Stimulated activated naive CD8-positive, alpha-beta T cell treated with anti-CD3 and anti-CD28 coated beads, Interleukin-15, Interleukin-2, amounts not matched to agents 100 ng/mL and 50 ng/mL, for 24 hours (primary cell): Measurements from ENCODE around the gene CCP110.

Source experiments
- H3K27ac Mint-ChIP-seq: one replicate; pipeline ENCODE4 v1.8.0; 2021; ENCODE audit warnings: mild to moderate bottlenecking, mixed read lengths
- H3K27me3 Mint-ChIP-seq: one replicate; pipeline ENCODE4 v1.8.0; 2021; ENCODE audit warnings: mixed read lengths
- H3K36me3 Mint-ChIP-seq: one replicate; pipeline ENCODE4 v1.8.0; 2021; ENCODE audit warnings: low read depth, mixed read lengths
- H3K4me1 Mint-ChIP-seq: one replicate; pipeline ENCODE4 v1.8.0; 2021; ENCODE audit warnings: low read depth, mixed read lengths
- H3K4me3 Mint-ChIP-seq: one replicate; pipeline ENCODE4 v1.8.0; 2021; ENCODE audit warnings: mild to moderate bottlenecking, mixed read lengths
- H3K9me3 Mint-ChIP-seq: one replicate; pipeline ENCODE4 v1.8.0; 2021; ENCODE audit warnings: mixed read lengths

The CCP110 gene, protein sequence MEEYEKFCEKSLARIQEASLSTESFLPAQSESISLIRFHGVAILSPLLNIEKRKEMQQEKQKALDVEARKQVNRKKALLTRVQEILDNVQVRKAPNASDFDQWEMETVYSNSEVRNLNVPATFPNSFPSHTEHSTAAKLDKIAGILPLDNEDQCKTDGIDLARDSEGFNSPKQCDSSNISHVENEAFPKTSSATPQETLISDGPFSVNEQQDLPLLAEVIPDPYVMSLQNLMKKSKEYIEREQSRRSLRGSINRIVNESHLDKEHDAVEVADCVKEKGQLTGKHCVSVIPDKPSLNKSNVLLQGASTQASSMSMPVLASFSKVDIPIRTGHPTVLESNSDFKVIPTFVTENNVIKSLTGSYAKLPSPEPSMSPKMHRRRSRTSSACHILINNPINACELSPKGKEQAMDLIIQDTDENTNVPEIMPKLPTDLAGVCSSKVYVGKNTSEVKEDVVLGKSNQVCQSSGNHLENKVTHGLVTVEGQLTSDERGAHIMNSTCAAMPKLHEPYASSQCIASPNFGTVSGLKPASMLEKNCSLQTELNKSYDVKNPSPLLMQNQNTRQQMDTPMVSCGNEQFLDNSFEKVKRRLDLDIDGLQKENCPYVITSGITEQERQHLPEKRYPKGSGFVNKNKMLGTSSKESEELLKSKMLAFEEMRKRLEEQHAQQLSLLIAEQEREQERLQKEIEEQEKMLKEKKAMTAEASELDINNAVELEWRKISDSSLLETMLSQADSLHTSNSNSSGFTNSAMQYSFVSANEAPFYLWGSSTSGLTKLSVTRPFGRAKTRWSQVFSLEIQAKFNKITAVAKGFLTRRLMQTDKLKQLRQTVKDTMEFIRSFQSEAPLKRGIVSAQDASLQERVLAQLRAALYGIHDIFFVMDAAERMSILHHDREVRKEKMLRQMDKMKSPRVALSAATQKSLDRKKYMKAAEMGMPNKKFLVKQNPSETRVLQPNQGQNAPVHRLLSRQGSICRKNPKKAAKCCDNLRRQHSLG

DNA sequence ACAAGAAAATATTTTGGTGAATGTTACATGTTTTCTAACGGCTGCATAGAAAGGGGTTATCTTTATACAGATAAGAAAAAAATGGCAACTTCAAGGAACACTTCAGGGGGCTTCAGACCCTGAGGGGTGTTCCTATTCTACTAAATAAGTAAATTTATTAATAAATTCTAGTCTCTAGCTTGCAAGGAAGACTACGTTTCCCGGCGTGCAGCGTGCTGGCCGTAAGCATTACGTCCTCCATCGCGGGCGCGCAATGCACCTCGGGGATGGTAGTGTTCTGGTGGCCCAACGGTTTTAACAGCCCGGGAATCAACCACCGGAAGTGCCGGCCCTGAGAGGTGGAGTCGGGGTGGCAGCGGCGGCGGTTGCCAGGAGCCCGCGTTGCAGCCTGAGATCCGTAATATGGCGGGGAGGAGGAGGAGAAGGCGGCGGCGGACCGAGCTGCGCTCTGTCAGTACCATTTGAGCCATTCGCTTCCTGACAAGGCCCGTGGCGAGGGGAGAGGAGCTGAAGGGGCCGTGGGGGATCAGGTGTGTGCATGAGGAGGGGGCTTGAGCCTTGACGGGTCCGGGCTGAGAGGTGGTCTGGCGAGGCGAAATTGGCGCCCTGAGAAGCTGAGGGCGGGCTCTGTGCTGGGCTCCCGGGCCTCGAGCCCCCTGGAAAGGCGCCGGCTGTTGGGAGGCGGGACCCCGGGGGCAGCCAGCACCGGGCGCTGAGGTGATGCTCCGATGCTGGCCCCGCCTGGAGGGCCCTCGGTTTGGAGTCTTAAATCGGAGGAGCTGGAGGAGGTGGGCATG, at the start of gene CCP110:
Gene CCP110 (plus strand): TSS at position 384 of the 797 bp plus-strand sequence. CDS start 3,940 bp downstream, outside the sequence.
- no peaks in the 10 kb centered on the region for H3K9me3 Mint-ChIP-seq
- peaks cover 44% of the 10 kb centered on the region for H3K4me1 Mint-ChIP-seq
- H3K27me3 Mint-ChIP-seq = no peaks in the 10 kb centered on the region
- peaks cover 21% of the 10 kb centered on the region for H3K36me3 Mint-ChIP-seq
- peak within 1 kb of the TSS; percentile 94 for H3K27ac Mint-ChIP-seq
- H3K4me3 Mint-ChIP-seq = peak within 1 kb of the TSS; percentile 95

DNA sequence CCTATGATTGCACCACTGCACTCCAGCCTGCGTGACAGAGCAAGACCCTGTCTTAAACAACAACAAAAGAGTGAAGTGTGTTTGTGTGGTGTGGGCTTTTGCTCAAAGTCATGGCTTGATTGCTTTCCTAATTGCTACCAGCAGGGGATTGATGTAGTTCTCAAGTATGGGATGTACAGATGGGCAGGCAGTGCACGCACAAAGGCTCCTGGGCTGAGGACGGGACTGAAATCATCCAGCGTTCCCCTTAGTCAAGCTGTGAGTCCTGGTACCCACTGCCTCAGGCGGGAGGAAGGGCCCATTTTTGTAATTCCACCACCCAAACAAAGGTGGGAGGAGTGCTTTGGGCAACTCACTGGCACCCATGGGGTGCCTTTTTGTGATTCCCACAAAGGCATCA, 49.1 kb upstream of the CCP110 start:
- H3K36me3 Mint-ChIP-seq = no peaks in the 10 kb centered on the region
- H3K4me1 Mint-ChIP-seq = no peaks in the 10 kb centered on the region
- no peak overlapping the region for H3K27ac Mint-ChIP-seq
- H3K9me3 Mint-ChIP-seq = no peaks in the 10 kb centered on the region
- H3K4me3 Mint-ChIP-seq = no peak overlapping the region
- H3K27me3 Mint-ChIP-seq = peaks cover 11% of the 10 kb centered on the region

DNA sequence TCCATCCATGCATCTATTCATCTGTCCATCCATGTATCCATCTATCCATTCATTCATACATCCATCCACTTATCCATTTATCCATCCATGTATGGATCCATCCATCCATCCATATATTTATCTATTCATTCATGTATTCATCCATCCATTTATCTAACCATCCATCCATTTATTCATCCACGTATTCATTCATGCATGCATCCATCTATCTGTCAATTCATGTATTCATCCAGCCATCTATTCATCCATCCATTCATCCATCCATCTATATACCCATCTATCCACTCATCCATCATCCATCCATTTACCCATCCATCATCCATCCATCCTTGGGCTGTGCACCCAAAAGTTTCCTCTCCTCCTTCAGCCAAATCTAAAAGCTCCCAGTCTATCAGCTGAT, 45.2 kb upstream of the CCP110 start:
- Mint-ChIP-seq H3K4me1 (no peaks in the 10 kb centered on the region), H3K4me3 (no peak overlapping the region), H3K27me3 (peaks cover 11% of the 10 kb centered on the region)

DNA sequence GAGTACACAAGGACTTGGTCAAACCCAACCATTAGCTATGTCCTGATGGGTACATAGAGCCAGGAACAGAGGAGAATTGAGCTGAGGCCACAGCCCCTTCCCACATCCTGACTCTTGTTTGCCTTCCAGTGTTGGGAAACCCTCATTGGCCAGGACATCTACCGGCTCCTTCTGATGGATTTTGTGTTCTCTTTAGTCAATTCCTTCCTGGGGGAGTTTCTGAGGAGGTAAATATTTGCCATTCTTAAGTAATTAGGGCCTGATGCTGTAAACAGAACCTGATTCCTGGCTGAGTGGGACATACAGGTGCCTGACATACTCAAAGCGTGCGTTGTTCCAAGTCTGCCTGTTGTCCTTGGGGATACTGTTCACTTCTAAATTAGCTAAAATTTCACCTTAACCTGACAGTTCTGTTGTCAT, 44.4 kb upstream of the CCP110 start:
- H3K4me1 Mint-ChIP-seq = no peaks in the 10 kb centered on the region
- H3K27ac Mint-ChIP-seq = no peak overlapping the region
- no peaks in the 10 kb centered on the region for H3K36me3 Mint-ChIP-seq
- peaks cover 11% of the 10 kb centered on the region for H3K27me3 Mint-ChIP-seq
- H3K9me3 Mint-ChIP-seq = no peaks in the 10 kb centered on the region
- no peak overlapping the region for H3K4me3 Mint-ChIP-seq

More for the DNA sequence above, 45.2 kb upstream of the CCP110 start:
- Mint-ChIP-seq H3K9me3 (no peaks in the 10 kb centered on the region), H3K27ac (no peak overlapping the region), H3K36me3 (no peaks in the 10 kb centered on the region)

DNA sequence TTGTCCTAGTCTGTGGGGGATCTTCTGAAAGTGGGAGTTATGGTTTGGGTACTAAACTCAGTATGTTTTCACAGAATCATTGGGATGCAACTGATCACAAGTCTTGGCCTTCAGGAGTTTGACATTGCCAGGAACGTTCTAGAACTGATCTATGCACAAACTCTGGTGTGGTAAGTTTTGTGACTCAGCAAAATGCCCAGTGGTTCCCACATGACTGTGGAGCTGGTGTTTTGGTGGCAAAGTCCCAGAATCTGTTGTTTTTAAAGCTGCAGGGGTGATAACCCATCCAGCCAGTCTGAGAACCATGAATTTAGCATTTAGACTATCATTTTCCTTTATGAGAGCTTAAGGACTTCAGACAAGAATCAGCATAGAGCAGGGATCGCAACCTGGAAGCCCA, 42.4 kb upstream of the CCP110 start:
- Mint-ChIP-seq H3K27me3 (peaks cover 11% of the 10 kb centered on the region), H3K4me3 (no peak overlapping the region), H3K9me3 (no peaks in the 10 kb centered on the region), H3K4me1 (no peaks in the 10 kb centered on the region), H3K27ac (no peak overlapping the region), H3K36me3 (no peaks in the 10 kb centered on the region)

DNA sequence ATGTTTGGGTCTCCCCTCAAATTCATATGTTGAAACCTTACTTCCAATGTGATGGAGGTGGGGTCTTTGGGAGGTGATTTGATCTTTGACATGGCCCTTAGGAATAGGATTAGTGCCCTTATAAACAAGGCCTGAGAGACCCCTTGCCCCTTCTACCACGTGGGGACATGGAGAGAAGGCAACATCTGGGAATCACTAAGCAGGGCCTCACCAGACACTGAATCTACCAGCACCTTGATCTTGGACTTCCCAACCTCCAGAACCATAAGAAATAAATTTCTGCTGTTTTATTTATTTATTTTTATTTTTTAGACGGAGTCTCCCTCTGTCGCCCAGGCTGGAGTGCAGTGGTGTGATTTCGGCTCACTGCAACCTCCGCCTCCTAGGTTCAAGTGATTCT, 42.0 kb upstream of the CCP110 start:
- Mint-ChIP-seq H3K9me3 (no peaks in the 10 kb centered on the region), H3K36me3 (no peaks in the 10 kb centered on the region), H3K27ac (no peak overlapping the region), H3K4me1 (no peaks in the 10 kb centered on the region), H3K27me3 (peaks cover 11% of the 10 kb centered on the region), H3K4me3 (no peak overlapping the region)

DNA sequence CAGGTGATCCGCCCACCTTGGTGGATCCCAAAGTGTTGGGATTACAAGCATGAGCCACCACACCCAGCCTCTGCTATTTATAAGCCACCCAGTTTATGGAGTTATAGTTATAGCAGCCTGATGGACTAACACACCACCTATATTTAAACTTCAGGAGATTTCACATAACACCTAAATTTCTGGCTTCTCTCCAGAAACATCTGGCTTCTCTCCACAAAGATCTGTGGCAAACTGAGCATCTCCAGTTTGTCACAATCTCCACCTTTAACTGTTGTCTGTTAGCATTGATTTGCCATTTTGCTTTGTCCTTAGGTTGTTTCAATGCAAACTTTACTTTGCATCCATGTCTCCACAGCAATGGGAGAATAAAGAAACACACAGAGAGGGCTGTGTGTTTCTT, 41.5 kb upstream of the CCP110 start:
- H3K27me3 Mint-ChIP-seq = peaks cover 11% of the 10 kb centered on the region
- H3K4me3 Mint-ChIP-seq = no peak overlapping the region
- no peaks in the 10 kb centered on the region for H3K4me1 Mint-ChIP-seq
- no peaks in the 10 kb centered on the region for H3K9me3 Mint-ChIP-seq
- no peak overlapping the region for H3K27ac Mint-ChIP-seq
- H3K36me3 Mint-ChIP-seq = no peaks in the 10 kb centered on the region

DNA sequence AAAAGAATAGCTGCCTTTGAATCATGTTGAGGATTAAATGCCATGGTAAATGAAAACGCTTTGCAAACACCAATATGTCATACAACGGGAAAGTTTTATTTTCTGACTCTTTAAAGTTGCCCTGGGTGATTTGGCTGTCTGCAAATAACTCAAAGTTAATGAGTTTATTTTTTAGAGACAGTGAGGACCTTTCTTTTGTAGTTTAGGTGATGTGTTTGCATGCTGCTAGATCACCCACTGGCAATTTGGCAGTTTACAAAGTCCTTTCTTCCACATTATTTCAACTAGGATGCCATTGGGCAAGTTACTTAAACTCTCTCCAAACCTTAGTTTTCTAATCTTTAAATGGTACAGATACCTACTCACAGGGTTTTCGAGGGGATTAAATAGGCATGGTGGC, 39.6 kb upstream of the CCP110 start:
- Mint-ChIP-seq H3K9me3 (no peaks in the 10 kb centered on the region), H3K27me3 (no peaks in the 10 kb centered on the region), H3K4me3 (no peak overlapping the region), H3K27ac (no peak overlapping the region), H3K36me3 (no peaks in the 10 kb centered on the region), H3K4me1 (no peaks in the 10 kb centered on the region)

DNA sequence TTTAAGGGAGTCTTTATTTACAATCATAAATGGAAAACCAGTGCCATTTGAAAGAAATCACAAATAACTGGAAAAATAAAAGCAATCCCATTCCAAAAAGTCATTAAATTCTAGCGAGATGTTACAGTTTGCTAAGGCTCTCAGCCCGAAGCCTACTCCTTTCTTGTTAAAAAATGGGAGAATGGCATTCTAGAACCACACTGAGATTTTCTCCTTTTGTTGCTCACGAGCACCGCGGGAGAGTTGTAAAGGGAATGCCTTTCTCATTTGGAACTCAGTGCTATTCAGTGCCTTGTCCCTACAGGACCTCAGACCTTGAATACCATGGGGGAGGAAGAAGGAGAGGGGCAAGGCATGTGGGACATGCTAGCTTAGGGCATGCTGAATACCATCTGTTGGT, 38.1 kb upstream of the CCP110 start:
- Mint-ChIP-seq H3K4me1 (no peaks in the 10 kb centered on the region), H3K4me3 (no peak overlapping the region), H3K36me3 (no peaks in the 10 kb centered on the region), H3K27me3 (no peaks in the 10 kb centered on the region), H3K27ac (no peak overlapping the region), H3K9me3 (no peaks in the 10 kb centered on the region)

DNA sequence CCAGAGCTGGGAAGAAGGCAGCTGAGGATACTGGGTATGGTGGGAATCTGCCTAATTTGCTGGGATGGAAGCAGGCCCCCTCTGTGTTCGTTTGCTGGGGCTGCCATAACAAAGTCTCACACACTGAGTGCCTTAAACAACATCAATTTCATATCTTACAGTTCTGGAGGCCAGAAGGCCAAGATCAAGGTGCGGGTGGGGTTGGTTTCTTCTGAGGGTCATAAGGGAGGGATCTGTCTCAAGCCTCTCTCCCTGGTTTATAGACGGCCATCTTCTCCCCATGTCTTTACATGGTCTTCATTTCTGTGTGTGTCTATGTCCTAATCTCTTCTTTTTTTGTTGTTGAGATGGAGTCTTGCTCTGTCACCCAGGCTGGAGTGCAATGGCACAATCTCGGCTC, 37.7 kb upstream of the CCP110 start:
- H3K4me1 Mint-ChIP-seq = no peaks in the 10 kb centered on the region
- no peak overlapping the region for H3K4me3 Mint-ChIP-seq
- H3K27ac Mint-ChIP-seq = no peak overlapping the region
- no peaks in the 10 kb centered on the region for H3K27me3 Mint-ChIP-seq
- no peaks in the 10 kb centered on the region for H3K9me3 Mint-ChIP-seq
- no peaks in the 10 kb centered on the region for H3K36me3 Mint-ChIP-seq

DNA sequence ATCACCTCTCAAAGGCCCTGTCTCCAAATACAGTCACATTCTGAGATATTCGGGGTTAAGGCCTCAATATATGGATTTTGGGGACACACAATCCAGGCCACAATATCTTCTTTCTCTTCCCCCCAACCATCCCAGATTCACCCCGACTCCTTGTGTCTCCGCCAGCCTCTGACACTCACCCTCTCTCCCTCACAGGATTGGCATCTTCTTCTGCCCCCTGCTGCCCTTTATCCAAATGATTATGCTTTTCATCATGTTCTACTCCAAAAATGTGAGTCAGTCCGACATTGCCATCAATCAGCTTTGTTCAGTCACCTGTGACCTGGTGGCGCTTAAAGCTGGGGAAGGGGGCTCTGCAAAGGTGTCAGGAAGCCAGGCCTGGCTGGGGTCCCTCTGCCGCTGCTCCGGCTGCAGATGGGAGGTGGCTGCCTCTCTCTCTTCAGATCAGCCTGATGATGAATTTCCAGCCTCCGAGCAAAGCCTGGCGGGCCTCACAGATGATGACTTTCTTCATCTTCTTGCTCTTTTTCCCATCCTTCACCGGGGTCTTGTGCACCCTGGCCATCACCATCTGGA, 36.9 kb upstream of the CCP110 start:
- Mint-ChIP-seq H3K27me3 (no peaks in the 10 kb centered on the region), H3K4me1 (no peaks in the 10 kb centered on the region), H3K4me3 (no peak overlapping the region), H3K27ac (no peak overlapping the region), H3K9me3 (no peaks in the 10 kb centered on the region), H3K36me3 (no peaks in the 10 kb centered on the region)

DNA sequence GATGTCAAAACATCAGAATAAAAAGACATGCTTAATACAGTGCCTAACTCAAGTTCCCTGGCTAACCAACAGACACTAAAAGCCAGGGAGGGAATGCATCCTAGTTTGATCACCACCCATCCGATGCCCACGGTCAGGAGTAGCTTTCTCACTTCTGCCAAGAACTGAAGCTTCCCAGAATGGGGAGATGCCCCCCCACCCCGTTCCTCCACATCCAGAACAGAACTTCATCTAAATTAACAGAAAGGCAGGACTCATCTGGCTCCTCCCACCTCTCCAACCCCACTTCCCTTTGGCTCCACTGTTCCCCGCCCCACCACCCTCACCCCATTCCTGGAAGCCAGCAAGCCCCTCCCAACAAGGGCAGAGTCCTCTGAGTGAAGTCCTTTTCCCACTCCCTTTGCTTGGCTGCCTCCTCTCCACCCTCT, 35.5 kb upstream of the CCP110 start:
- Mint-ChIP-seq H3K27ac (no peak overlapping the region), H3K36me3 (no peaks in the 10 kb centered on the region), H3K27me3 (no peaks in the 10 kb centered on the region), H3K4me1 (peaks cover 3% of the 10 kb centered on the region), H3K4me3 (no peak overlapping the region), H3K9me3 (no peaks in the 10 kb centered on the region)

DNA sequence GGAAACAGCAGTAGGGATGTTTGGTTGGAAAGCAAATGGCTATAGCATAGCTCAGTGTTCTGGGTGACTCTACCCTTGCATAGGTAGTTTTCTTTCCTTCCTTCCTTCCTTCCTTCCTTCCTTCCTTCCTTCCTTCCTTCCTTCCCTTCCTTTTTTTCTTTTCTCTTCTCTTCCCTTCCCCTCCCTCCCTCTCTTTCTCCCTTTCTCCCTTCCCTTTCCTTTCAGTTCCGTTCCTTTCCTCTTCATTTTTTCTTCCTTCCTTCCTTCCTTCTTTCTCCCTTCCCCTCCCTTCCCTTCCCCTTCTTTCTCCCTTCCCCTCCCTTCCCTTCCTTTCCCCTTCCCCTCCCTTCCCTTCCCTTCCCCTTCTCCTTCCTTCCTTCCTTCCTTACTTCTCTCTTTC, 33.1 kb upstream of the CCP110 start:
- Mint-ChIP-seq H3K27ac (no peak overlapping the region), H3K4me3 (no peak overlapping the region), H3K36me3 (peaks cover 6% of the 10 kb centered on the region), H3K9me3 (no peaks in the 10 kb centered on the region), H3K4me1 (peaks cover 16% of the 10 kb centered on the region), H3K27me3 (no peaks in the 10 kb centered on the region)

DNA sequence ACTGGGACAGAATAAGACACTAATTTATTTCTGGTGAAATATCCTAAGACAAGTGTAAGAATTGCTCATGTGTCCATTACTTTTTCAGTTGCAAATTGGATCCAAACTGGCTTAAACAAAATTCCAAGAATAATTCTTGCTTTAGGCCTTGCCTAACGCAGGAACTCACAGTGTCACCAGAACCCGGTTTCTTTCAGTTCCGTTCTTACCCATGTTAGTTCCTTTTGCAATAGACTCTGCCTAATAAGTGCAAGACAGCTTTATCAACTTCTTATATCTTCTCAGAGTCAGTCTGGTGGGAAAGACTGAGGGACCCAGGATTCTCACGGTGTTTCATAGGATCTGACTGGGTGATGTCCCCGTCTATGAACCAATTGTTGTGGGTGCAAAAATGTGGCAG, 26.6 kb upstream of the CCP110 start:
- H3K36me3 Mint-ChIP-seq = peaks cover 32% of the 10 kb centered on the region
- H3K9me3 Mint-ChIP-seq = no peaks in the 10 kb centered on the region
- peaks cover 14% of the 10 kb centered on the region for H3K4me1 Mint-ChIP-seq
- no peak overlapping the region for H3K4me3 Mint-ChIP-seq
- H3K27ac Mint-ChIP-seq = no peak overlapping the region
- H3K27me3 Mint-ChIP-seq = no peaks in the 10 kb centered on the region
